Stomach smooth muscle (tissue), 2 donors: ENCODE measurements around the gene MXD4.

ENCODE experiments used
- H3K27ac ChIP-seq: one replicate; pipeline ENCODE4 v1.7.0; 2013; ENCODE audit warnings: mild to moderate bottlenecking, low read length, inconsistent platforms
- H3K27me3 ChIP-seq, 2 donors: one replicate each; pipeline ENCODE4 v1.7.0; 2013; ENCODE audit warnings: low read length in 2 of 2; ENCODE audit not compliant: insufficient read depth in 2 of 2, control insufficient read depth in 1 of 2
- H3K36me3 ChIP-seq, 2 donors: one replicate each; pipeline ENCODE4 v1.7.0; 2013; ENCODE audit warnings: low read length in 2 of 2; ENCODE audit not compliant: control insufficient read depth in 2 of 2, insufficient read depth in 2 of 2
- H3K4me1 ChIP-seq: one replicate; pipeline ENCODE4 v1.7.0; 2013; ENCODE audit warnings: low read length; ENCODE audit not compliant: control insufficient read depth, insufficient read depth
- H3K4me3 ChIP-seq, 2 donors: one replicate each; pipeline ENCODE4 v1.7.0; 2013; ENCODE audit warnings: low read length in 2 of 2
- H3K9ac ChIP-seq, 2 donors: one replicate each; pipeline ENCODE4 v1.7.0; 2013; ENCODE audit warnings: low read length in 2 of 2, mild to moderate bottlenecking in 1 of 2
- H3K9me3 ChIP-seq, 2 donors: one replicate each; pipeline ENCODE4 v1.7.0; 2013; ENCODE audit warnings: low read length in 2 of 2; ENCODE audit not compliant: control insufficient read depth in 2 of 2
- donor health status: healthy.
- donor health status: Pancreatic carcinoma.

Gene MXD4

DNA sequence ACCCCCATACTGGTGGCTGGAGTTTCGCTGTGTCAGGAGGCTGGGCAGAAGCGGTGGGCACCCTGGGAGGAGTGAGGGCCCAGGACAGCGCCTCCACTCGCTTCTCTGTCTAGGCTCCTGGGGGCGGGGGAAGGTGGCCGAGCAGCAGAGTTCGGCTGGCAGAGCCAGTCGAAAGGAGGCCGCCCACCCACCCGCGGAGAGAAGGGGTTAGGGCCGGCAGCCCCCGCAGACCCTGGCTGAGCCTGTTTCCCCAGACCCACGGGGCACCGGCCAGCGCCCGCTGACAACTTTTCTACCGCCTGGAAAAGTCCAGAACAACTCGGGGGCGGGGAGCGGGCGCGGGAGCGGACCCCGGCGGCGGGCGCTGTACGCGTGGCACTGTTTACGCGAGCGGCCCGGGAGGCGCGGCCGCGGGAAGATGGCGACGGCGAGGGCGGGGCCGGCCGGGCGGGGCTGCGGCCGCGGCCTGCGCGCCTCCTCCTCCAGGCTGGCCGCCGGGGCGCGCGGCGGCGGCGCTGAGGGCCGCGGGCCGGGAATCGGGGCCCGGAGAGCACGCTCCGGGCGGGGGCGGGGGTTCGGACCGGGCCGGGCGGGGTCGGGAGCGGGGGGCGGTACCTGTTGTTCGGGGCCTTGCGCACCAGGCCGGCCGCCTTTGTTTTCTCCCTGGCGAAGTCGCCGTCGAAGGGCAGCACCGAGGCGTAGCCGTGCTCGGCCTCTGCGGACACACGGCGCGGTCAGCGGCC is 628 bp downstream of the MXD4 start:
- Histone ChIP-seq H3K9me3 (no peaks in the 10 kb centered on the region), H3K9ac (peak overlapping the region; percentile 48 to 68), H3K4me1 (peaks cover 80% of the 10 kb centered on the region), H3K36me3 (no peaks in the 10 kb centered on the region), H3K27me3 (no peaks in the 10 kb centered on the region), H3K4me3 (peak overlapping the region; percentile 61 to 81), H3K27ac (peak overlapping the region; percentile 80)

GRCh38 chr4:2260344-2261109 is 1.4 kb downstream of the MXD4 start:
- H3K4me1 ChIP-seq, result peaks cover 80% of the 10 kb centered on the region
- H3K9ac ChIP-seq, result peak overlapping the region; percentile 31 to 66
- no peaks in the 10 kb centered on the region for H3K36me3 ChIP-seq

GRCh38 chr4:2259541-2260343 is 2.2 kb downstream of the MXD4 start:
- Histone ChIP-seq H3K4me3 (peak overlapping the region; percentile 61 to 81), H3K9me3 (no peaks in the 10 kb centered on the region), H3K4me1 (peaks cover 82% of the 10 kb centered on the region), H3K9ac (peak overlapping the region; percentile 31 to 66), H3K27ac (peak overlapping the region; percentile 80), H3K36me3 (peaks cover 0 to 5% of the 10 kb centered on the region in 2 donors), H3K27me3 (no peaks in the 10 kb centered on the region)

More at GRCh38 chr4:2260344-2261109, 1.4 kb downstream of the MXD4 start:
- Histone ChIP-seq H3K27ac (peak overlapping the region; percentile 80), H3K4me3 (peak overlapping the region; percentile 61 to 81), H3K27me3 (no peaks in the 10 kb centered on the region), H3K9me3 (no peaks in the 10 kb centered on the region)

- H3K27ac ChIP-seq, result peak overlapping the region; percentile 80
- peak overlapping the region in 1 of 2 donors; percentile 81 for H3K4me3 ChIP-seq
- peaks cover 81% of the 10 kb centered on the region for H3K4me1 ChIP-seq
- peaks cover 0 to 10% of the 10 kb centered on the region in 2 donors for H3K36me3 ChIP-seq
- no peaks in the 10 kb centered on the region for H3K27me3 ChIP-seq
- H3K9ac ChIP-seq, result peak overlapping the region; percentile 27 to 29
- H3K9me3 ChIP-seq, result no peaks in the 10 kb centered on the region
Measured at GRCh38 chr4:2259036-2259540, 2.8 kb downstream of the MXD4 start.

GRCh38 chr4:2258091-2259035 is 3.5 kb downstream of the MXD4 start:
- peaks cover 80% of the 10 kb centered on the region for H3K4me1 ChIP-seq
- peak overlapping the region; percentile 80 for H3K27ac ChIP-seq
- H3K9me3 ChIP-seq, result no peaks in the 10 kb centered on the region
- peaks cover 0 to 15% of the 10 kb centered on the region in 2 donors for H3K36me3 ChIP-seq
- H3K4me3 ChIP-seq, result peak overlapping the region in 1 of 2 donors; percentile 81
- no peaks in the 10 kb centered on the region for H3K27me3 ChIP-seq
- H3K9ac ChIP-seq, result peak overlapping the region; percentile 27 to 55

- H3K27me3 ChIP-seq, result no peaks in the 10 kb centered on the region
- H3K9me3 ChIP-seq, result no peaks in the 10 kb centered on the region
- peaks cover 3 to 18% of the 10 kb centered on the region in 2 donors for H3K36me3 ChIP-seq
- H3K4me1 ChIP-seq, result peaks cover 75% of the 10 kb centered on the region
- H3K27ac ChIP-seq, result peak overlapping the region; percentile 80
- H3K4me3 ChIP-seq, result peak overlapping the region in 1 of 2 donors; percentile 15
- H3K9ac ChIP-seq, result peak overlapping the region; percentile 38 to 55
Measured at GRCh38 chr4:2257361-2258081, 4.4 kb downstream of the MXD4 start.

- peak overlapping the region; percentile 33 to 36 for H3K9ac ChIP-seq
- H3K4me1 ChIP-seq, result peaks cover 73% of the 10 kb centered on the region
Measured at GRCh38 chr4:2256781-2257191, 5.1 kb downstream of the MXD4 start.

GRCh38 chr4:2256156-2256731 is 5.7 kb downstream of the MXD4 start:
- Histone ChIP-seq H3K36me3 (peaks cover 12 to 18% of the 10 kb centered on the region in 2 donors), H3K9ac (peak overlapping the region; percentile 33 to 47), H3K9me3 (no peaks in the 10 kb centered on the region), H3K4me3 (peak overlapping the region in 1 of 2 donors; percentile 49), H3K27ac (peak overlapping the region; percentile 80), H3K4me1 (peaks cover 73% of the 10 kb centered on the region), H3K27me3 (no peaks in the 10 kb centered on the region)

More at GRCh38 chr4:2256781-2257191, 5.1 kb downstream of the MXD4 start:
- H3K27ac ChIP-seq, result peak overlapping the region; percentile 80
- H3K4me3 ChIP-seq, result peak overlapping the region in 1 of 2 donors; percentile 49
- no peaks in the 10 kb centered on the region for H3K9me3 ChIP-seq
- H3K27me3 ChIP-seq, result no peaks in the 10 kb centered on the region
- H3K36me3 ChIP-seq, result peaks cover 10 to 18% of the 10 kb centered on the region in 2 donors
